ENCODE results near the gene MGAT4A. TPM values are rescaled to one million over a fixed set of nuclear protein-coding genes. Genes with fewer than 3 reads are reported as not detected.

Gene MGAT4A
- total and polyA plus RNA-seq, 2 of the 13 experiments (the other 11 are each of a cell fraction or from before 2014, with no cell fraction given): 47.2 to 90.9 TPM

DNA sequence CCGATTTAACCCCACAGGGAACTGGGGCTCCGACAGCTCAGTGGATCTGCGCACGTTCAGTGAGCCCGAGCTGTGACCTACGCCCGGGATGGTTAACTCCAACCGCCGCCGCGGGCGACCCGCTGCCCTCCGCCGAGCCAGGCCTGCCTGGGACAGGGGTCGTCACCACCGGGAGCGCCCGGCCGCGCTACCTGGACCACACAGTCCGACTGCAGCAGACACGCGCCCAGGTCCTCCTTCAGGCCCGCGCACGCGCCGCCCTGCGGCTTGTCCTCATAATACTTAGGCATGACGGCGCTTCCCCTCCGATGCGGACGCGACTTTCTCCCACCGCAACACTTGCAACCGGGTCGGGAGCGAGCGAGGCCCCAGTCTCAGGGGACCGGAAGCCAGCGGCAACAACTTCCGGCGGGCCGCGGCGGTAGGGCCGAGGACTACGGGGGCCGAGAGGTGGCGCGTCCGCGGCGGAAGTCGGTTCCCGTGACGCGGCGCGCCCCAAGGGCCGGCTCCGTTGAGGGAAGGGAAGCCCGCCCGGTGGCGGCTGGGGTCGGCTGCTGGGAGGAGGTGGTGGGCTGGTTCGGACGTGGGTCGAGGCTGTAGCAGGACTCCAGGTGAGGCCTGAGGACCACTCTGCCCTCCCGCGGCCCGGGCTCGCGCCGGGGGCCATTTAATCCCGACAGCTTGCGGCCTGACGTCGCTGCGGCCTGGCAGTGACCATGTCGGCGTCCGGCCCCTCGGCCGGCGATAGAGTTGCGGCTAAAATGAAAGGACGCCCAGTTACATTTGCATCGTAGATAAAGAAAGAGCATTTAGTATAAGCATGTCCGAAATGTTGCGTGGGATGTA is 122.6 kb downstream of the MGAT4A start, which contains the start of the genes COA5 and UNC50 (continued):
- TF ChIP-seq ZNF142 (CRISPR knock-in tag; IDR thresholded peaks at IDR 0.05): 0 out of 2 replicates have a peak, but pooled peaks have one; percentile 24
- TF ChIP-seq ZNF598 (CRISPR knock-in tag; IDR thresholded peaks at IDR 0.05; ENCODE audit: borderline replicate concordance): peak; percentile 99
- TF ChIP-seq ZNF232 (CRISPR knock-in tag; IDR thresholded peaks at IDR 0.05; ENCODE audit: borderline replicate concordance): peak; percentile 90
- TF ChIP-seq DNMT3B (CRISPR knock-in tag; conservative IDR thresholded peaks at IDR 0.05): peak; percentile 74; the same call in 1 of the 2 replicates
- TF ChIP-seq HMG20A (CRISPR knock-in tag; IDR thresholded peaks at IDR 0.05; ENCODE audit: borderline replicate concordance): no peak; the same call in 1 of the 2 replicates
- peak; percentile 99 for TF ChIP-seq HINFP (CRISPR knock-in tag; IDR thresholded peaks at IDR 0.05; ENCODE audit: low read depth)
- TF ChIP-seq XBP1 (CRISPR knock-in tag; IDR thresholded peaks at IDR 0.05): no peak
- TF ChIP-seq ZNF17 (CRISPR knock-in tag; IDR thresholded peaks at IDR 0.05): peak; percentile 94; the same call in 1 of the 2 replicates
- no peak for TF ChIP-seq NFIB (CRISPR knock-in tag; IDR thresholded peaks at IDR 0.05; ENCODE audit: borderline replicate concordance)
- peak; percentile 95 for TF ChIP-seq RBM39 (IDR thresholded peaks at IDR 0.05; ENCODE audit: low read depth, low read length, poor library complexity, severe bottlenecking)
- TF ChIP-seq, protein P1, sequence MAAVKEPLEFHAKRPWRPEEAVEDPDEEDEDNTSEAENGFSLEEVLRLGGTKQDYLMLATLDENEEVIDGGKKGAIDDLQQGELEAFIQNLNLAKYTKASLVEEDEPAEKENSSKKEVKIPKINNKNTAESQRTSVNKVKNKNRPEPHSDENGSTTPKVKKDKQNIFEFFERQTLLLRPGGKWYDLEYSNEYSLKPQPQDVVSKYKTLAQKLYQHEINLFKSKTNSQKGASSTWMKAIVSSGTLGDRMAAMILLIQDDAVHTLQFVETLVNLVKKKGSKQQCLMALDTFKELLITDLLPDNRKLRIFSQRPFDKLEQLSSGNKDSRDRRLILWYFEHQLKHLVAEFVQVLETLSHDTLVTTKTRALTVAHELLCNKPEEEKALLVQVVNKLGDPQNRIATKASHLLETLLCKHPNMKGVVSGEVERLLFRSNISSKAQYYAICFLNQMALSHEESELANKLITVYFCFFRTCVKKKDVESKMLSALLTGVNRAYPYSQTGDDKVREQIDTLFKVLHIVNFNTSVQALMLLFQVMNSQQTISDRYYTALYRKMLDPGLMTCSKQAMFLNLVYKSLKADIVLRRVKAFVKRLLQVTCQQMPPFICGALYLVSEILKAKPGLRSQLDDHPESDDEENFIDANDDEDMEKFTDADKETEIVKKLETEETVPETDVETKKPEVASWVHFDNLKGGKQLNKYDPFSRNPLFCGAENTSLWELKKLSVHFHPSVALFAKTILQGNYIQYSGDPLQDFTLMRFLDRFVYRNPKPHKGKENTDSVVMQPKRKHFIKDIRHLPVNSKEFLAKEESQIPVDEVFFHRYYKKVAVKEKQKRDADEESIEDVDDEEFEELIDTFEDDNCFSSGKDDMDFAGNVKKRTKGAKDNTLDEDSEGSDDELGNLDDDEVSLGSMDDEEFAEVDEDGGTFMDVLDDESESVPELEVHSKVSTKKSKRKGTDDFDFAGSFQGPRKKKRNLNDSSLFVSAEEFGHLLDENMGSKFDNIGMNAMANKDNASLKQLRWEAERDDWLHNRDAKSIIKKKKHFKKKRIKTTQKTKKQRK (IDR thresholded peaks at IDR 0.05; ENCODE audit: low read length): no peak
- peak; percentile 42 for TF ChIP-seq TEF (CRISPR knock-in tag; IDR thresholded peaks at IDR 0.05)
- TF ChIP-seq ZKSCAN8 (CRISPR knock-in tag; IDR thresholded peaks at IDR 0.05; ENCODE audit: borderline replicate concordance): no peak; the same call in none of the 2 replicates
